ENCODE results near the gene BCL11A.

The BCL11A gene

GRCh38 chr2:60479226-60480088 is 74.0 kb downstream of the BCL11A start:
- no peak for TF ChIP-seq CTCF (IDR thresholded peaks at IDR 0.05; ENCODE audit: low read depth, low read length)
- no peak for DNase-seq (ENCODE audit: extremely low read depth, low read depth)

DNA sequence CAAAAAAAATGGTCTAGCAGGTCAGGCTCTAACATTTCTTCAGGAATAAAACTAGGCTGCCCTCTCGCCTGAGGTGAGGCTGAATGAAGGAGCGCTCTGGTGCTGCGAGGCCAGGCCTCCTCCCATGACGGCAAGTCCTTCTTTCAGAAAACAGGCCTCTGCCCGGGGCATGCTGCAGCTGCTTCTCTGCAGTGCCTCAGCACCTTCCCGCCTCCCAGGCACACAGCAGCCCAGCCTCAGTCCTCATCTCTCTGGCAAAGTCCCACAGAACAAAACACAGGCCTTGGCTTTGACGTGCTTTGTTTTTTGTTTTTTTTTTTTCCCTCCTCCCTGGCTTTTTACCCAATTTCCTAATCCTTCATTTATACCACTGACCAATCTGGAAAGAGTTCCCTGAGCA is 74.8 kb downstream of the BCL11A start:
- no peak for DNase-seq (ENCODE audit: extremely low read depth, low read depth)
- no peak for TF ChIP-seq CTCF (IDR thresholded peaks at IDR 0.05; ENCODE audit: low read depth, low read length)

- no peak for DNase-seq (ENCODE audit: extremely low read depth, low read depth)
Observed at GRCh38 chr2:60476206-60476954, 77.1 kb downstream of the BCL11A start.

GRCh38 chr2:60475123-60475830 is 78.2 kb downstream of the BCL11A start:
- TF ChIP-seq CTCF (IDR thresholded peaks at IDR 0.05; ENCODE audit: low read depth, low read length) = no peak
- no peak for DNase-seq (ENCODE audit: extremely low read depth, low read depth)

More at GRCh38 chr2:60476206-60476954, 77.1 kb downstream of the BCL11A start:
- no peak for TF ChIP-seq CTCF (IDR thresholded peaks at IDR 0.05; ENCODE audit: low read depth, low read length)

- TF ChIP-seq CTCF (IDR thresholded peaks at IDR 0.05; ENCODE audit: low read depth, low read length) = no peak
- DNase-seq (ENCODE audit: extremely low read depth, low read depth) = no peak
Observed at GRCh38 chr2:60474301-60474700, 79.2 kb downstream of the BCL11A start.

GRCh38 chr2:60473546-60473945 is 79.9 kb downstream of the BCL11A start:
- TF ChIP-seq CTCF (IDR thresholded peaks at IDR 0.05; ENCODE audit: low read depth, low read length) = no peak
- no peak for DNase-seq (ENCODE audit: extremely low read depth, low read depth)
